Osteocyte (in vitro differentiated cells): Measurements from ENCODE around the gene CETN3. TPM values are rescaled to one million over a fixed set of nuclear protein-coding genes. Genes with fewer than 3 reads are reported as not detected.
"Not testable (repeated sequence)": the region's sequence is repeated elsewhere in the genome, so short reads cannot be mapped to it uniquely, and the experiment has no call there.

Experiments
- DNase-seq: peaks from one replicate; pipeline ENCODE4 v3.0.0; 2021; ENCODE audit warnings: mixed read lengths; ENCODE audit not compliant: unreplicated experiment; ENCODE audit errors: extremely low spot score
- H3K27ac Mint-ChIP-seq: one replicate; pipeline ENCODE4 v1.8.0; 2021; ENCODE audit warnings: mild to moderate bottlenecking, mixed read lengths; ENCODE audit not compliant: unreplicated experiment
- H3K27me3 Mint-ChIP-seq: one replicate; pipeline ENCODE4 v1.8.0; 2021; ENCODE audit warnings: mixed read lengths; ENCODE audit not compliant: unreplicated experiment
- H3K36me3 Mint-ChIP-seq: one replicate; pipeline ENCODE4 v1.8.0; 2021; ENCODE audit warnings: mixed read lengths; ENCODE audit not compliant: unreplicated experiment
- H3K4me1 Mint-ChIP-seq: one replicate; pipeline ENCODE4 v1.8.0; 2021; ENCODE audit warnings: mixed read lengths; ENCODE audit not compliant: unreplicated experiment
- H3K4me3 Mint-ChIP-seq: one replicate; pipeline ENCODE4 v1.8.0; 2021; ENCODE audit warnings: mild to moderate bottlenecking, moderate library complexity, mixed read lengths; ENCODE audit not compliant: unreplicated experiment
- H3K9me3 Mint-ChIP-seq: one replicate; pipeline ENCODE4 v1.8.0; 2021; ENCODE audit warnings: mixed read lengths; ENCODE audit not compliant: unreplicated experiment
- total RNA-seq: library from RNA; stranded (reverse); gene quantifications from 2 replicates; pipeline ENCODE4 v1.2.1, GENCODE V29; 2021
- TF ChIP-seq, protein P1 (sequence below): fragments of 200-600 bp; sonication (generic); IDR thresholded peaks from 2 replicates; pipeline ENCODE4 v1.5.0; 2021; ENCODE audit warnings: antibody characterized with exemption, mild to moderate bottlenecking, moderate library complexity

The CETN3 gene
- total RNA-seq, 1 donor from 2014 or later = 17.8 TPM

GRCh38 chr5:90384389-90384788 lies 25.2 kb downstream of the CETN3 start:
- no peaks in the 10 kb centered on the region for H3K9me3 Mint-ChIP-seq
- H3K4me1 Mint-ChIP-seq = no peaks in the 10 kb centered on the region
- TF ChIP-seq, protein P1, sequence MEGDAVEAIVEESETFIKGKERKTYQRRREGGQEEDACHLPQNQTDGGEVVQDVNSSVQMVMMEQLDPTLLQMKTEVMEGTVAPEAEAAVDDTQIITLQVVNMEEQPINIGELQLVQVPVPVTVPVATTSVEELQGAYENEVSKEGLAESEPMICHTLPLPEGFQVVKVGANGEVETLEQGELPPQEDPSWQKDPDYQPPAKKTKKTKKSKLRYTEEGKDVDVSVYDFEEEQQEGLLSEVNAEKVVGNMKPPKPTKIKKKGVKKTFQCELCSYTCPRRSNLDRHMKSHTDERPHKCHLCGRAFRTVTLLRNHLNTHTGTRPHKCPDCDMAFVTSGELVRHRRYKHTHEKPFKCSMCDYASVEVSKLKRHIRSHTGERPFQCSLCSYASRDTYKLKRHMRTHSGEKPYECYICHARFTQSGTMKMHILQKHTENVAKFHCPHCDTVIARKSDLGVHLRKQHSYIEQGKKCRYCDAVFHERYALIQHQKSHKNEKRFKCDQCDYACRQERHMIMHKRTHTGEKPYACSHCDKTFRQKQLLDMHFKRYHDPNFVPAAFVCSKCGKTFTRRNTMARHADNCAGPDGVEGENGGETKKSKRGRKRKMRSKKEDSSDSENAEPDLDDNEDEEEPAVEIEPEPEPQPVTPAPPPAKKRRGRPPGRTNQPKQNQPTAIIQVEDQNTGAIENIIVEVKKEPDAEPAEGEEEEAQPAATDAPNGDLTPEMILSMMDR = no peak
- no peak for DNase-seq
- H3K36me3 Mint-ChIP-seq = no peaks in the 10 kb centered on the region
- no peak overlapping the region for H3K27ac Mint-ChIP-seq
- peaks cover 2% of the 10 kb centered on the region for H3K27me3 Mint-ChIP-seq
- no peak overlapping the region for H3K4me3 Mint-ChIP-seq

DNA sequence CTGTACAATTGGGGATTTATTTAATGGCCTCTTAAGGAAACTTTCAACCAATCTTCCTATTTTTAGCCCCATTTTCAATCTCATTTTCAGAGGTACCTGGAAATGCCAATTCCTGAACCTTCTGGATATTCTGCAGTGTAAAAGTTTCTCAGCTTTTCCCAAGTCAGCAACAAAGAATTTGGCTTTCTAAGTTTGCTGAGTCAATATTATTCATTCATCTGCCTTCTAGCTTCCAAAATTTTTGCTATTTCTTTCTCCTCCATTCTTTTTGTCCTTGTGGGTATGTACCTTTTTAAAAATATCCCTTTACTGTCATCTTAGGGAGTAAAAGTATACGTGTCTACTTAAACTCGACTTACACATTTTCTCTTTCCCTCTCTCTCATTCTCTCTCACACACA lies 25.7 kb downstream of the CETN3 start:
- Mint-ChIP-seq H3K27ac (no peak overlapping the region), H3K9me3 (no peaks in the 10 kb centered on the region), H3K4me3 (no peak overlapping the region), H3K36me3 (no peaks in the 10 kb centered on the region), H3K4me1 (no peaks in the 10 kb centered on the region), H3K27me3 (peaks cover 2% of the 10 kb centered on the region)
- TF ChIP-seq, protein P1 = no peak
- no peak for DNase-seq

DNA sequence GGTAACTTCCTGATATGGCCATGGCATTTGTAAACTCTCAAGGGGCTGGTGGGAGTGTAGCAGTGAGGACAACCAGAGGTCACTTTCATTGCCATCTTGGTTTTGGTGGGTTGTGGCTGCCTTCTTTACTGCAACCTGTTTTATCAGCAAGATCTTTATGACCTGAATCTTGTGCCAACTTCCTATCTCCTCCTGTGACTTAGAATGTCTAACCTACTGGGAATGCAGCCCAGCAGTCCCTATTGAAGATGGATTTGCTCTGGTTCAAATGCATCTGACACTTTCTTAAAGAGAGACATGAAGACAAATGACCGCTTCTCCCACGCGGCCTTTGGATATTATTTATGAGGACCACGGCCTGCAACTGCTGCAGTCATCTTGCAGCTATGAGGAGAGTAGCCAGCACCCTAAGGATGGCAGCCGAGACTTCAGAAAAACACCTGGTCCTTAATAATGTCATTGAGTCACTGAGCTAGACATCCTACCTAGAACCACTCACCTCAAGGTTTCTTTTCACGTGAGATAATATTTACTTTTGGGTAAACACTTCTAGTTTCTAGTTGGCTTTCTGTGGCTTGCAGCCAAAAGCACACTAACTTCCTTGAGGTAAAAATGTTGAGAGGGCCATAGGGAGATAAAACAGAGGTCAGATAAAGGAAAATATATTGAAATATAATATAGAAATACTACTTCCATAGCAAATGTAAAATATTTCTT lies 28.2 kb downstream of the CETN3 start:
- Mint-ChIP-seq H3K4me3 (no peak overlapping the region), H3K27me3 (peaks cover 2% of the 10 kb centered on the region), H3K4me1 (no peaks in the 10 kb centered on the region), H3K36me3 (no peaks in the 10 kb centered on the region), H3K27ac (no peak overlapping the region), H3K9me3 (peaks cover 1% of the 10 kb centered on the region)
- no peak for DNase-seq
- TF ChIP-seq, protein P1 = no peak

DNA sequence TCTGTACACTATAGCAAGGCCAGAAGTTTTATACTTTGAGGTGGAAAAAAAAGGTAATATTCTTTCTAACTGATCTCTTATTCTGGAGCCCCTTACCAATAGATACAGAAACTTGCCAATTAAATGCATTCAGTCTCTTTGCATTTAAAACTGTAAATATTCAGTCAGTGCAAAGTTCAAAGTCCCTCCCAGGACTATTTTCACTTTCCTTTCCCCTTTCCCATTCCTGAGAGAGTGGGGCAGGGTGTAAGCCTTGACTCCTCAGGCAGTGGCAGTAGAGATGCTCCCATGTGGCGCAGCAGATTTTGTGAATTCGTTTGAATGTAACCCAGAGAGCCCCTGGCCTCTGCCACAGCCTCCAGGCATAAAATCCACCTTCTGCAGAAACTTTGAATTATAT lies 29.9 kb downstream of the CETN3 start:
- Mint-ChIP-seq H3K9me3 (peaks cover 8% of the 10 kb centered on the region), H3K27ac (no peak overlapping the region)
- TF ChIP-seq, protein P1 = no peak

GRCh38 chr5:90378752-90379151 lies 30.8 kb downstream of the CETN3 start:
- Mint-ChIP-seq H3K9me3 (peaks cover 8% of the 10 kb centered on the region), H3K4me3 (no peak overlapping the region), H3K27me3 (peaks cover 13% of the 10 kb centered on the region), H3K27ac (no peak overlapping the region), H3K36me3 (no peaks in the 10 kb centered on the region), H3K4me1 (no peaks in the 10 kb centered on the region)
- no peak for DNase-seq
- TF ChIP-seq, protein P1 = no peak

More for the DNA sequence above, 29.9 kb downstream of the CETN3 start:
- DNase-seq = no peak
- H3K36me3 Mint-ChIP-seq = no peaks in the 10 kb centered on the region
- no peaks in the 10 kb centered on the region for H3K4me1 Mint-ChIP-seq
- no peak overlapping the region for H3K4me3 Mint-ChIP-seq
- peaks cover 10% of the 10 kb centered on the region for H3K27me3 Mint-ChIP-seq

DNA sequence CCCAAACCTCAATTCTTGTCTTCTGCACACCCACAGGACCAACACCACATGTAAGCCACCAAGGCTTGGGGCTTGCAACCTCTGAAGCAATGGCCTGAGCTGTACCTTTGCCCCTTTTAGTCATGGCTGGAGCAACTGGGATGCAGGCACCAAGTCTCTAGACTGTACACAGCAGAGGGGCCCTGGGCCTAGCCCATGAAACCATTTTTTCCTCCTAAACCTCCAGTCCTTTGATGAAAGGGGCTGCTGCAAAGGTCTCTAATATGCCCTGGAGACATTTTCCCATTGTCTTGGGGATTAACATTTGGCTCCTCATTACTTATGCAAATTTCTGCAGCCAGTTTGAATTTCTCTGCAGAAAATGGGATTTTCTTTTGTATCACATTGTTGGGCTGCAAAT lies 38.3 kb downstream of the CETN3 start:
- not testable (repeated sequence) for H3K4me3 Mint-ChIP-seq, H3K4me1 Mint-ChIP-seq, H3K36me3 Mint-ChIP-seq, H3K27ac Mint-ChIP-seq, DNase-seq
- H3K27me3 Mint-ChIP-seq = peaks cover 41% of the 10 kb centered on the region
- H3K9me3 Mint-ChIP-seq = peaks cover 11% of the 10 kb centered on the region
